NCI-H2029 treated with DMSO at 0.1 percent for 48 hours (cell line): ENCODE data around the gene FBXL19.

Experiments used
- DNase-seq: peaks from one replicate; lab custom pipeline; 2025; lab: John Stamatoyannopoulos, UW

Gene FBXL19

DNA sequence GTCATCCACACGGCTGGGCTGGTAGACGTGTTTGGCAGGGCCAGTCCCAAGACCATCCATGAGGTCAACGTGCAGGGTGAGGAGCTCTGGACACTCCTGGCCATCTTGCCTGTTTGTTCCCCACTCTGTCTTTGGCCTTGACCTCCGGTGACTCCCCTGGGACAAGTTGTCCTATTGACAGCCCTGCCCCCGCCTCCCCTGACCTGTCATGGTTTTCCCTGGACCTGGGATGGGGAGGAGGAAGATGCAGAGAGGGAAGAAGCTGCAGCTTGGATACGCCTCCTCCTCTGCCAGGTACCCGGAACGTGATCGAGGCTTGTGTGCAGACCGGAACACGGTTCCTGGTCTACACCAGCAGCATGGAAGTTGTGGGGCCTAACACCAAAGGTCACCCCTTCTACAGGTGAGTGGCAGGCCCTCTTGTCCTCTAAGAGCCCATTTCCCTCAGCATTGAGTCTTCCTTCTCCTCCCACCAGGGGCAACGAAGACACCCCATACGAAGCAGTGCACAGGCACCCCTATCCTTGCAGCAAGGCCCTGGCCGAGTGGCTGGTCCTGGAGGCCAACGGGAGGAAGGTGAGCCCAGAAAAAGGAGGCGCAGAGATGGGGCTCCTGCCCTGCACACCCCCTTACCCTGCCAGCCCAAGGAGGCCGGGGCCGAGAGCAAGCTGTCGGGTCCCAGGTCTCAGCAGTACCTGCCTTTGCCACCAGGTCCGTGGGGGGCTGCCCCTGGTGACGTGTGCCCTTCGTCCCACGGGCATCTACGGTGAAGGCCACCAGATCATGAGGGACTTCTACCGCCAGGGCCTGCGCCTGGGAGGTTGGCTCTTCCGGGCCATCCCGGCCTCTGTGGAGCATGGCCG is 63.0 kb downstream of the FBXL19 start:
- no peak for DNase-seq

GRCh38 chr16:30987581-30988190 is 64.3 kb downstream of the FBXL19 start:
- DNase-seq: no peak

DNA sequence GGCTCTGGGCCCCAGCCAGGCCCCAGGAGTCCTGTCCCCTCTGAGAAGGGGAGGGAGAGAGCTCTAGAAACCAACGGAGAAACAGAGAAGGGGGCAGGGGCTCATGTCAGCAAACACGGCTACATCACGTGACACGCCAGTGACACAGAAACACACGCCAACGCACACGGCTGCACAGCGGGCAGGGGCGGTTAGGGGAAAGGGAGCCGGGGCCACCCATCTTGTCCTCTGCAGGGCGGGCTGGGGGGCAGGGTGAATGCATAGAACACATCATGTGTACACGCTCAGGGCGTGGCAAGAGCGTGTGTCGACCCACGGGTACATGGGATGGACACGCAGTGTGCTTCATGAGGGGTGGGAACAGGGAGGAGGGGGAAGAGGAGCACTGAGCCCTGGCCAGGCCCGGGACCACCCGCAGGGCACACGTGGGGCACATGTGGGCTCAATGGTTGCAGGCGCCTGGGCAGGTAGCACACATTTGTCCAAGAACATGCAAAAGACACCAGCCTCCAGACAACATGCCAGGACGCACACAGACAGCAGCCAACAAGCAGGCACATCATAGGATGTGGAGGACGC is 66.2 kb downstream of the FBXL19 start:
- no peak for DNase-seq

GRCh38 chr16:30990105-30990504 is 66.7 kb downstream of the FBXL19 start:
- DNase-seq: no peak

- DNase-seq: no peak
Observed at GRCh38 chr16:30991052-30991451, 67.7 kb downstream of the FBXL19 start.

DNA sequence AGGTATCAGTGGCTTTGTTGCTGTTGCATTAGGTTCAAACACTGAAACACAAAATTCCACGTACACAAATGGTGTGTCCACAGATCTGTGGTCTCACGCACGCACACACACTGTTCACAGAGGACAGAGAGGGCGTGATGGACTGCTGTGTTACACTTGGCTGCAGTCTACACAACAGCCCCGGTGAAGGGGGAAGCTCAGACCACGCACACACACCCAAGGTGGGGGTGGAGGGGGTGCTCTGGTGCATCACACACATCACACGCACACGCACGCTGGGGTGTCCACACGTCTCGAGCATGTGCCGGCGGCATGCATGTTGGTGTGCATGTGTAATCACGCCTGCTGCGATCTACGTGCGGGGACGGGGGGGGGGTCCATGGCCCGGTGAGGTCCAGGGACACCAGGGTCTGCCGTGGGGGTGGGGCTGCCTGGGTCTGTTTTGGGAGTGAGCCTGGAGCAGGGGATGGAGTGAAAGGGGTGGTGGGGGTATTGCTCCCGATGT is 69.0 kb downstream of the FBXL19 start:
- DNase-seq: no peak

- DNase-seq: no peak
Observed at GRCh38 chr16:30992931-30993816, 69.8 kb downstream of the FBXL19 start.

GRCh38 chr16:30995927-30996323 is 72.6 kb downstream of the FBXL19 start:
- DNase-seq: no peak

GRCh38 chr16:30996324-30996984 is 73.1 kb downstream of the FBXL19 start:
- DNase-seq: no peak

GRCh38 chr16:30996985-30997724 is 73.8 kb downstream of the FBXL19 start:
- DNase-seq: peak; percentile 3

GRCh38 chr16:30997725-30998711 is 74.6 kb downstream of the FBXL19 start:
- no peak for DNase-seq
